ENCODE results near the gene INTS7.
"Not testable (repeated sequence)": the region's sequence is repeated elsewhere in the genome, so short reads cannot be mapped to it uniquely, and the experiment has no call there.

INTS7 gene

GRCh38 chr1:212035835-212036605 lies 663 bp upstream of the INTS7 start:
- no peak for DNase-seq (ENCODE audit: low read depth in 2 of 2)

DNA sequence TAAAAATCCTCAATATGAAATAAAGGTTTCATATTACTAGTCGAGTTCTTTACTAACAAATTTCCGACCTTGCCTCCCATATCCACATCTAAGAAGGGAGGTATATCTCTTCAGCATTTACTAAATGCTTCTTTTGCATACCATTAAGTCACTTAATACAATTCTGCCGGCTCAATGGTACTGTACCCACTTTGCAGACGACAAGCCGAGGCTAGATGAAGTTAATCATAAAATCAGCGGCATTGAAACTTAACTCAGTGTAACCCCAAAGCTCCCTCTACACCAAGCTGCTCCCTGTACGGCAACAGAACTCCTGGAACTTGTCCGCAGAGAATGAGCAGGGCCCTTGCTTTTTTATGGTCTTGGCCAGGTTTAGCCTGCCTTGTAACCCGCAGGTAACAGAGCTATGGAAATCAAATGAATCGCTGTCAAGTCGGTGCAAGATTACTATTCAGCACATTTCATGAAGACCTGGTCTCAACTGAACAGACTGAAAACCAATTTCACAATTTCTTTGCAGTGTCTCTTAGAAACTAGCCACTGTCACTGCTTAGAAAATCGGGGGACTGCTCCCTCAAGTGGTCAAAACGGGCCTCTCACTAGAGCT lies 738 bp downstream of the INTS7 start:
- DNase-seq (ENCODE audit: low read depth in 2 of 2): no peak

DNA sequence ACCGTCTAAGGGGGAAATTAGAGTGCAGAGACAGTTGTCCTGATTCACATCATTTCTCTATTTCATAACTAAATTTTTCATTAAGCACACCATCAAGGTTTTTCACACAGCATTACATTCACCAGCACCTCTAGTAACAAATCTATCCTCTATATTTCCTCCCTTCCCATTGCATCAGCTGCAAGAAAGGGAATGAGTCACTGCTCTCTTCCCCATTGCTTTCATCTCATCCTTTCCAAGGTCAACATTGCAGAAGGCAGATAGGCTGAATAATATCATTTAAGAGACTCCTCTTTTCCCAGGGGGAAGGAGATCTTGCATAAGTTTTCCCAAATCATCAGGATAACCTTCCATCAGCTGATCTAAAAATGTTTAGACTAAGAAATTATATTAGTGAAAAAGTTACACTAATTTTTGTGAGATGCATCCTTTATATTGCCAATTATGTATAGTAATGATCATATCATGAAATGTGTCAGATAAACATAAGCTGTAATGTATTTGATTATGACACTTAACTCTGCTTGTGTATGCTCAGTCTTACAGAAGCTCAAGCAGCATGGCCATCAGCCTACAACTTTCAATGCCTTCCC lies 4.3 kb downstream of the INTS7 start:
- no peak for DNase-seq (ENCODE audit: low read depth in 2 of 2)

DNA sequence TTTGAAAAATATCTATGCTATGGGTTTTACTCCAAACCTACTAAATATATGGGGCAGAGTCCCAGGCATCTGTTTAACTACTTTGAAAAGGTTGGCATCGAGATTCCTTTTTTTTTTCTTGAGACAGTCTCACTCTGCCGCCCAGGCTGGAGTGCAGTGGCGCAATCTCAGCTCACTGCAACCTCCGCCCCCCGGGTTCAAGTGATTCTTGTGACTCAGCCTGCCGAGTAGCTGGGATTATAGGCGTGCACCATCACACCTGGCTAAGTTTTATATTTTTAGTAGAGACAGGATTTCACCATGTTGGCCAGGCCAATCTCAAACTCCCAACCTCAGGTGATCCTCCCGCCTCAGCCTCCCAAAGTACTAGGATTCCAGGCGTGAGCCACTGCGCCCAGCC lies 7.6 kb downstream of the INTS7 start:
- DNase-seq (ENCODE audit: low read depth in 2 of 2): not testable (repeated sequence)

- no peak for DNase-seq (ENCODE audit: low read depth in 2 of 2)
These were observed 10.7 kb downstream of the INTS7 start for GRCh38 chr1:212024469-212025149.

- DNase-seq (ENCODE audit: low read depth in 2 of 2): not testable (repeated sequence)
These were observed 12.4 kb downstream of the INTS7 start for GRCh38 chr1:212022908-212023307.

DNA sequence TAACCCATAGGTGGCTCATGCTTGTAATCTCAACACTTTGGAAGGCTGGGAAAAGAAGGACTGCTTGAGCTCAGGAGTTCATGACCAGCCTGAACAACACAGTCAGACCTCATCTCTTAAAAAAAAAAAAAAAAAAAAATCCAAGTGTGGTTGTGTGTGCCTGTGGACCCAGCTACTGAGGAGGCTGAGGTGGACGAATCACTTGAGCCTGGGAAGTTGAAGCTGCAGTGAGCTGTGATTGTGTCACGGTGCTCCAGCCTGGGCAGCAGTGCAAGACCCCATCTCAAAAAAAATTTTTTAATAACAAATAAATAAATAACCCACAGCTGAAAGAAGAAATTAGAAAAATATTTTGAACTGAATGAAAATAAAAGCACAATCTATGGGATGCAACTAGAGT lies 13.8 kb downstream of the INTS7 start:
- no peak for DNase-seq (ENCODE audit: low read depth in 2 of 2)

DNA sequence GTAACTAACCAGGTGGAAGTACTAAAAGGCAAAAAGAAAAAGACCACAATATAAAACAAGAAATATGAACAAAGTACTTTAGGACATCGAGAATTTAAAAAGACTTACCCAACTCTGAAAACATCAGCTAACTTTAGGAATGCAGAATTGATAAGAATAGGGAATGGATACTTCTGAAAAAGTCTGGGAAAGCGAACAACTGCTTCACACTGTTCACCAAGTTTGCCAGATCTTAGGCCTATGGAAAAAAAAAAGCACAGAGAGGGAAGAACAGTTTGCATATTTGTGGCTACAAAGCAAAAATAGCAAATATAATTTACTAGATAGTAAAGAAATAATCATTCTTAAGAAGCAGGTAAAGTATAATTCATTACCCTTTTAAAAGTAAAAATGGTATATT lies 14.4 kb downstream of the INTS7 start:
- no peak for DNase-seq (ENCODE audit: low read depth in 2 of 2)

GRCh38 chr1:212013672-212014071 lies 21.7 kb downstream of the INTS7 start:
- no peak for DNase-seq (ENCODE audit: low read depth in 2 of 2)

GRCh38 chr1:212012034-212012740 lies 23.2 kb downstream of the INTS7 start:
- peak; percentile 31 to 34 for DNase-seq (ENCODE audit: low read depth in 2 of 2)

GRCh38 chr1:212010004-212010403 lies 25.4 kb downstream of the INTS7 start:
- no peak for DNase-seq (ENCODE audit: low read depth in 2 of 2)

DNA sequence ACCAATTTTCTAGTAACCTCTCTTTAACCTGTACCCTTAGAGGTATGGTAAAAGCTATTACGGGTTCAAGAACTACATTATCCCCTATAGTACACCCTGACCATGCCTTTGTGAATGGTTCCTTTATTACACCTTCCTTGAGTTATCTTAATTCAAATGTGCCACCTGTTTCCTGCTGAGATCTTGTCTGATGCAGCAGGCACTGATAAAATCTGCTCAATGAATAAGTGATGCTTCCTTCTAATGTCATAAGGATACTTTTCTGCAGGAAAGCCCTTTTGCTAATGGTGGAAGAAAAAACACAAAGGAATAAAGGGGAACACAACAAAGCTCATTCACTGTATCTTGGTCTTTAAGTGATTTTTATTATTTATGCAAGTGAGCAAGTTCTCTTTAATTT lies 25.8 kb downstream of the INTS7 start:
- no peak for DNase-seq (ENCODE audit: low read depth in 2 of 2)

- no peak for DNase-seq (ENCODE audit: low read depth in 2 of 2)
These were observed 27.5 kb downstream of the INTS7 start for GRCh38 chr1:212007886-212008285.

DNA sequence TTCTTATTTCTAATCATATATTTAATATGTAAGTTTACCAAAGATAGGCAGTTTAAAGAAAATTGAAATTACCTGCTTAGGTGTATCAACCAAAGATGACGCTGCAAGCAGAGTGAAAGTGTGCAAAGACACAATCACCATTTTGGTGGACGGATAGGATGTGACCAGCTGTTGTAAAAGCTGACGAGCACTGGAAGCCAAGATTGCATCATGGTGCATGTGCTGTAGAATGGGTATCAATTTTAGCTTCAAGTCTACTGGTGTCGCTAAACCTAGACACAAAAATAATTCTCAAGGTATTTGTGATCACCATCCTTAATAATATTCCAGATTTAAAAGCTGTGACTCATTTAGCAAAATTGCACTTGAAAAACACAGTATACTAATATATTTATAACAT lies 28.2 kb downstream of the INTS7 start:
- DNase-seq (ENCODE audit: low read depth in 2 of 2): no peak

DNA sequence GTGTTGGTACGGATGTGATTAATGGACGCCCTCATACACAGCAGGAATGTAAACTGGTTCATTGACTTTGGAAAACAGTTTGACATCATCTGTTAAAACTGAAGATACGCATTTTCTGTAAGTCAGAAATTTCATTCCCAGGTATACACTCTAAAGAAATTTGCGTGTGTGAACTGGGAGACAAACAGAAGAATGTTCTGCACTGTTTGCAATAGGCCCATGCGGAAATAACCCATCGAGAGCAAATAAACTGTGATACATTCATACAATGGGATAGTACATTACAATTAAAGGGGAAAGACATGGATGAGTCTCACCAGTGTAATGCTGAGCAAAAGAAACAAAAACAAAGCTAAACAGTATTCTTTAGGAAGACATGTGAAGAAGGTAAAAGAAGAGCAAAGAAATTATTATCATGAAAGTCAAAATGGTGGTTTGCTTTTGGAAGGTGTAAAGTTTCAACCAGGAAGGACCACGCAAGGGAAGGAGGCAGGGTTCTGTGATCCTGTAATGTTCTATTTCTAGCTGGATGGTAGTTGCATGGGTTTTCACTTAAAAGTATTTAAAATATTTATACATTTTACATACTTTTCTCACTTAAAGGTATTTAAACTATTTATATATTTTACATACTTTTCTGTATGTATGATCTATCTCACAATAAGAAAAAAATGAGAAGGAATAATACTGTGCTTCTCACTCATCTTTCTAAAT lies 30.3 kb downstream of the INTS7 start:
- no peak for DNase-seq (ENCODE audit: low read depth in 2 of 2)

DNA sequence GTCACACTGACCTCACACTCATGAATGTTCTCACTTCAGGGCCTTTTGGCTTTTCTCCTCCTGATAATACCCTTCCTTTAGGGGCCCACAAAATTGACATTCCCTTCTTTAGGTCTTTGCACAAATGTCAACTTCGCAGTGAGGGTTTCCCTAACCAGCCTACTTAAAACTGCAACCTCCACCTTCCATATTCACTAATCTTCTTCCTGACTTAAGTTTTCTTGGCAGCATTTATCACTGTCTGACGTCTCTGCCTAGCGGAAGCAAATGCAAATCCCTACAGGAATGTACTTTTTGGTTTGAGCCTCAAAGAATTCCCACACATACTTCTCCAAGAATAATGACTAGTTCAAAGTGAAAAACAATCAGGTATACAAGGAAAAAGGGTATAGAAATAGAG lies 32.8 kb downstream of the INTS7 start:
- no peak for DNase-seq (ENCODE audit: low read depth in 2 of 2)

GRCh38 chr1:211997426-211997825 lies 37.9 kb downstream of the INTS7 start:
- DNase-seq (ENCODE audit: low read depth in 2 of 2): not testable (repeated sequence)

- DNase-seq (ENCODE audit: low read depth in 2 of 2): no peak
These were observed 43.7 kb downstream of the INTS7 start for GRCh38 chr1:211991695-211992094.

GRCh38 chr1:211986628-211987254 lies 48.6 kb downstream of the INTS7 start:
- DNase-seq (ENCODE audit: low read depth in 2 of 2): no peak

DNA sequence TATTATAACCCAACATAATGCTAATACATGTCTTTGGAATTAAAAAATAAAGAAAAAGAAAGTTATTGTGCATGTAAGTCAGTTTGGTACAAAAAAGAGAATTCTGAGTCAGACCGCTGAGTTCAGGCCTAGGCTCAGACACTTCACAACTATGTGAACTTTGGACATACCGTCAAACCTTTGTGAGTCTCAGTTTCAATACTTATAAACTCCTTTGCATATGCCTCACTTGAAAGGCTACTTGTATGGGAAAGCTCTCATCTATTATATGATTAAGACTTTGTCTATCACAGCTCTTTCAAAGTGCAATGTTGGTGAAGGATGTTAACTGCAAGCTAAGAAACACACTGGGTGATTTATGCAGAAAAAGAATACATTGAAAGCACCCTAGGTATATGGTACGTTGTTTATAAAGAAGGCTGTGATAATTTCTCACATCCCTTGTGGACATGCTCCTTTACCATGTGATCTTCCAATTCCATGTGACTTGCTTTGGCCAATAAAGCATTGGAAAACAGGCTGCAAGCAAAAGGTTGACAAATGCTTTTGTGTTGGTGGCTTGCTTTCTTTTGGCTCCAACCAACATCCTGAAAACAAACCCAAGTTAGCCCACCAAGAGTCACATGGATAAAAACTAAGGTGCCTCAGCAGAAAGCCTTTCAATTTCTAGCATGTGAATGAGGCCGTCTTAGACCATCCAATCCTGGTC lies 49.6 kb downstream of the INTS7 start:
- no peak for DNase-seq (ENCODE audit: low read depth in 2 of 2)

Measured in stimulated activated CD8-positive, alpha-beta memory T cell treated with anti-CD3 and anti-CD28 coated beads, Interleukin-2, amount 100 ng/mL, for 1 hour (primary cell).